ENCODE measurements around the gene SNX18. TPM values are rescaled to one million over a fixed set of nuclear protein-coding genes. Genes with fewer than 3 reads are reported as not detected.

The SNX18 gene
- total and polyA plus RNA-seq, 12 donors, result 4.1 to 31.0 (median 19.9) TPM

DNA sequence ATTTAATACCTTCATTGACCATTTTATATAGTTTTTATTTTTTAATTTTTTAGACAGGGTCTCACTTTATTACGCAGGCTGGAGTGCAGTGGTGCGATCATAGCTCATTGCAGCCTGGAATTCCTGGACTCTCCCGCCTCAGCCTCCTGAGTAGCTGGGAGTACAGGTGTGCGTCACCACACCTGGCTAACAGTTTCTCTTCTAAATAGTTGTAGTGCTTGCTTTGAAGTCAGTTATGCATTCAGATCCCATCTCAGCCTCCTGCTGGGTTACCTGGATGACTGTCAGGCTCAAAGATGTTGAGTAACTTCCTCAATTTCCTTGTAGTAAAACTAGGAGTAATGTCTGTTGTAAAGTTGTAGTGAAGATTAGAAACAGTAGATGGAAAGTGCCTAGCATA is 21.4 kb downstream of the SNX18 start:
- ATAC-seq, result no peak
- peaks cover 14 to 74% (median 53%) of the 10 kb centered on the region in 9 donors for H3K4me1 ChIP-seq
- no peaks in the 10 kb centered on the region for H3K27me3 ChIP-seq

DNA sequence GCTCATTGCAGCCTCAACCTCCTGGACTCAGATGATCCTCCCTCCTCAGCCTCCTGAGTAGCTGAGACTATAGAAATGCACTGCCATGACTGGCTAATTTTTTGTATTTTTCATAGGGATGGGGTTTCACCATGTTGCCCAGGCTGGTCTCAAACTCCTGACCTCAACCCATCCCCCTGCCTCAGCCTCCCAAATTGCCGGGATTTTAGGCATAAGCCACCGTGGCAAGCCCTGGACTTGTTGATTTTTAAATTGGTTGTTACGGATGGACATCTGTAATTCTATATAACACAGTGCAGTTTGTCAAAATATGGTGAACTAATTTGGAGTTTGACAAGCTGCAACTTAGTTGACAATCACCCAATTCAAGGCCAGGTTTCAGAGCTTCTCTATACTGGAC is 22.7 kb downstream of the SNX18 start:
- H3K27ac ChIP-seq, result no peak overlapping the region
- 97 to 98% methylated on average over 3 of the region's 3 CpGs for WGBS, 2 donors
- no peaks in the 10 kb centered on the region for H3K27me3 ChIP-seq
- peaks cover 0 to 21% (median 0%) of the 10 kb centered on the region in 9 donors for H3K36me3 ChIP-seq
- no peaks in the 10 kb centered on the region for H3K9me3 ChIP-seq
- intact Hi-C loops (cut with DNase I), result no loop called here
- H3K4me3 ChIP-seq, result no peak overlapping the region
- TF ChIP-seq, protein P1, sequence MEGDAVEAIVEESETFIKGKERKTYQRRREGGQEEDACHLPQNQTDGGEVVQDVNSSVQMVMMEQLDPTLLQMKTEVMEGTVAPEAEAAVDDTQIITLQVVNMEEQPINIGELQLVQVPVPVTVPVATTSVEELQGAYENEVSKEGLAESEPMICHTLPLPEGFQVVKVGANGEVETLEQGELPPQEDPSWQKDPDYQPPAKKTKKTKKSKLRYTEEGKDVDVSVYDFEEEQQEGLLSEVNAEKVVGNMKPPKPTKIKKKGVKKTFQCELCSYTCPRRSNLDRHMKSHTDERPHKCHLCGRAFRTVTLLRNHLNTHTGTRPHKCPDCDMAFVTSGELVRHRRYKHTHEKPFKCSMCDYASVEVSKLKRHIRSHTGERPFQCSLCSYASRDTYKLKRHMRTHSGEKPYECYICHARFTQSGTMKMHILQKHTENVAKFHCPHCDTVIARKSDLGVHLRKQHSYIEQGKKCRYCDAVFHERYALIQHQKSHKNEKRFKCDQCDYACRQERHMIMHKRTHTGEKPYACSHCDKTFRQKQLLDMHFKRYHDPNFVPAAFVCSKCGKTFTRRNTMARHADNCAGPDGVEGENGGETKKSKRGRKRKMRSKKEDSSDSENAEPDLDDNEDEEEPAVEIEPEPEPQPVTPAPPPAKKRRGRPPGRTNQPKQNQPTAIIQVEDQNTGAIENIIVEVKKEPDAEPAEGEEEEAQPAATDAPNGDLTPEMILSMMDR (IDR thresholded peaks at IDR 0.05), result no peak
- peaks cover 4 to 65% (median 40%) of the 10 kb centered on the region in 9 donors for H3K4me1 ChIP-seq
- DNase-seq (no peak), ATAC-seq (no peak)

More for the DNA sequence above, 21.4 kb downstream of the SNX18 start:
- Histone ChIP-seq H3K27ac (no peak overlapping the region), H3K36me3 (peaks cover 0 to 11% (median 0%) of the 10 kb centered on the region in 9 donors), H3K4me3 (no peak overlapping the region), H3K9me3 (no peaks in the 10 kb centered on the region)
- no peak for DNase-seq
- WGBS, 2 donors, result 98 to 100% methylated on average over 4 of the region's 4 CpGs
- TF ChIP-seq, protein P1 (IDR thresholded peaks at IDR 0.05), result no peak
- intact Hi-C loops (cut with DNase I), result loop anchor here in 1 of 10 donors (10.0 kb wide), 1 partner anchor 106 kb away; no protein-coding TSS in a partner anchor

DNA sequence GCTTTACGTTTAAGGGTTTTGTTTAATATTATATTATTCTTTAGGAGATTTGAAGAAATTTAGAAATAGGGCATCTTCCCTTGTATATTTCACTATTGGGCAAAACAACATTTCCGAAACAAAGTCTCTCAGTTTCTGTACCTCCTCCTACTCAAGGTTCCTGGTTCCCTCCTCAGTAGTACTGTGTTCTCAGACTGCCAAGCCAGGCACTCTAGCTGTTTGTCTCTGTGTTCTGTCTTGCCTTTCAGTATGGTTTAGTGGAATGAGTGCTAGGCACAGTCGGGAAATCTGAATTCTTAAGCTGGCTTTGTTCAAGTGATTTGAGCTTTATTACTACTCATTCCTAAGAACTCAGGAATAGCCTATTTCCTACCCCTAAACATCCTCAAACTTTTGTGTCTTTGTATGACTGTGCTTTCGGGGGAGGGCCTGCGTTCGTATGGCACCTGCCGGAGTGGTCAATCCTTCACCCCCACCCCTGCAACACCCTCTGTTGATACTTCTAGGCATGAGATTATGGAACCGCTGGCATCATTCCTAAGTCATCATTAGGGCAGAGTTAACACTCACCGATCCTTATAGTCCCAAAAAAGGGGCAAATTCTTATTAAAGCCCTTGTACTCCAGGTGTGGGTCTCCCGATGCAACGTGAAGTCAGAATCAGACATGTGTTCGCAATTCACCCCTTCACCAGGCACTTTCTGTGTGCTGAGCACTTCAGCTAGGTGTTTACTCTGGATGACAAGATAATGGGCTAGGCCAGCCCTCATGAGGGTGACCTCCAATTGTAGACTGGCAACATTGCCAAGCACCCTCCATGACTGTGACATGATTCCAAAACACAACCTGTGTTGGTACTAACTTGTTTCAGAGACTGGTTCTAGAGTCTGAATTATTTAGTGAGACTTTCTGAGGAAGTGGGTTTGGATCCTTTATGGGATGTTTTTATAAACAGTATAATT is 24.5 kb downstream of the SNX18 start:
- WGBS, 2 donors, result 70 to 78% methylated on average over 12 of the region's 12 CpGs
- H3K27ac ChIP-seq, result peak overlapping the region in 3 of 10 donors; percentile 16 to 26 (median 22)
- DNase-seq, result no peak

DNA sequence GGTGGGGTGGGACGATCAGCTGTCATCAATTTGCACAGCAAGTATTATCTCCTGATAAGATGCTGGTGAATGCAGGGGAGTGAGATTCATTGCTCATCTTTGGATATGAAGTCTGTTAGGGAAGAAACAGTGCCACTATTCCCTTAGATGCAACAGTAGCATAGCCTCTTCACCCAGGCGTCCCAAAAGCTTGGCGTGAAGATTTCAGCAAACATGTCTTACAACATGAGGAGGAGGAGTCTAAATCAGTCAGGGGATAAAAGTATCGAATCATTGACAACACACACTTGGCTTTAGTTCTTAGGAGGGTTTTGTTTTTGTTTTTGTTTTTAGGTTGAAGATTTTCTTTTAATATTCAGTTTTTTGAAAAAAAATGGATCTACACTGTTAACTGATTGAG is 26.5 kb downstream of the SNX18 start:
- 67 to 79% methylated on average over 4 of the region's 4 CpGs for WGBS, 2 donors
- TF ChIP-seq, protein P1 (IDR thresholded peaks at IDR 0.05), result no peak
- Histone ChIP-seq H3K9me3 (no peaks in the 10 kb centered on the region), H3K27ac (no peak overlapping the region), H3K4me1 (peaks cover 2 to 57% (median 40%) of the 10 kb centered on the region in 9 donors), H3K36me3 (peaks cover 0 to 41% (median 3%) of the 10 kb centered on the region in 9 donors), H3K27me3 (no peaks in the 10 kb centered on the region), H3K4me3 (no peak overlapping the region)
- ATAC-seq (no peak), DNase-seq (no peak)
- intact Hi-C loops (cut with DNase I), result no loop called here

More for the DNA sequence above, 24.5 kb downstream of the SNX18 start:
- Histone ChIP-seq H3K4me3 (no peak overlapping the region), H3K4me1 (peaks cover 4 to 58% (median 35%) of the 10 kb centered on the region in 9 donors), H3K27me3 (no peaks in the 10 kb centered on the region), H3K36me3 (peaks cover 0 to 30% (median 0%) of the 10 kb centered on the region in 9 donors), H3K9me3 (no peaks in the 10 kb centered on the region)
- ATAC-seq, result peak in 6 of 8 donors; percentile 65 to 85 (median 76)
- TF ChIP-seq, protein P1 (IDR thresholded peaks at IDR 0.05), result no peak
- intact Hi-C loops (cut with DNase I), result no loop called here
